ENCODE measurements around the gene KLF5.
"Not testable (repeated sequence)": the region's sequence is repeated elsewhere in the genome, so short reads cannot be mapped to it uniquely, and the experiment has no call there.

Gene KLF5

DNA sequence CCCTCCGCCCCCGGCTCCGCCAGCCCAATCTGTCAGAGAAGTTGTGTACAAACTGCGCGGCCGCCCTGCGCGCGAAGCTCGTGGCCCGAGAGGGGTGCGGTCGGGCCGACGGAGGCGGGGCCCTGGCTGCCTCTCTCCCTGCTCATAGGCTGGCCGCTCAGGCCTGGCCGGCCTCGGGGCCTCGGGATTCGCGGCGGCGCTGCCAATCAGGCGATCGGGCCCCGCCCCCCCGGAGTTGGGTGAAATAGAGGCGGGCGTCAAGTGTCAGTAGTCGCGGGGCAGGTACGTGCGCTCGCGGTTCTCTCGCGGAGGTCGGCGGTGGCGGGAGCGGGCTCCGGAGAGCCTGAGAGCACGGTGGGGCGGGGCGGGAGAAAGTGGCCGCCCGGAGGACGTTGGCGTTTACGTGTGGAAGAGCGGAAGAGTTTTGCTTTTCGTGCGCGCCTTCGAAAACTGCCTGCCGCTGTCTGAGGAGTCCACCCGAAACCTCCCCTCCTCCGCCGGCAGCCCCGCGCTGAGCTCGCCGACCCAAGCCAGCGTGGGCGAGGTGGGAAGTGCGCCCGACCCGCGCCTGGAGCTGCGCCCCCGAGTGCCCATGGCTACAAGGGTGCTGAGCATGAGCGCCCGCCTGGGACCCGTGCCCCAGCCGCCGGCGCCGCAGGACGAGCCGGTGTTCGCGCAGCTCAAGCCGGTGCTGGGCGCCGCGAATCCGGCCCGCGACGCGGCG is at the start of gene KLF5:
Gene KLF5 (plus strand): TSS at position 270 of the 724 bp plus-strand sequence. CDS start 323 bp downstream, at position 593.
- DNase-seq (ENCODE audit: low read depth), result peak; percentile 94

DNA sequence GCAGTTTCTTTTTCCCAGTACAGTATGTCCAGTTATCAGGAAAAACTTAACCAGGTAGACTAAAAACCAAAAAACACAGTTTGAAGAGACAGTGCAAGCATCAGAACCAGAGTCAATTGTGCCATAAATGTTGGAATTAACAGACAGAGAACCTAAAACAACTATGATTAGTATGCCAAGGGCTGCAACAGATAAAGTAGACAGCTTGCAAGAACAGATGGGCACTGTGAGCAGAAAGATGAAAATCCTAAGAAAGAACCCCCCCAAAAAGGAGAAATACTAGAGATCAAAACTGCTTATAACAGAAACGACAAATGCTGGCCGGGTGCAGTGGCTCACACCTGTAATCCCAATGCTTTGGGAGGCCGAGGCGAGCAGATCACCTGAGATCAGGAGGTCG is 47.1 kb upstream of the KLF5 start:
- DNase-seq (ENCODE audit: low read depth), result no peak

DNA sequence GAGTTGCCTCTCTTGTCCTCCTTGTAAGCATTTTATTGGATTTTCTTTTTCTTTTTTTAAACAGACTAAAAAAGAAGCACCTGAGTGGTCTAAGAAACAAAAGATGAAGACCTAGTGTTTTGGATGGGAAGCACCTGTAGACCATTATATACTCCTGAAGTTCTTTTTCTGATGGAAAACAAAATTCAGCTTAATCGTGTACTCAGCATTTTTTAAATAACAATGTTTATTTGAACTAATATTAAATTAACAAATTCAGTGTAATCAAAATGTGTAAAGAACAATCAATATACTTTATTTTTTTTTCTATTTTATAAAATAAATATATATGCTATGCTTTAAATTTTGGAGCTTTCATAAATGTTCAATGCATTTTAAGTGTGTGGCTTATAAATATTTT is 43.0 kb upstream of the KLF5 start:
- DNase-seq (ENCODE audit: low read depth), result no peak

DNA sequence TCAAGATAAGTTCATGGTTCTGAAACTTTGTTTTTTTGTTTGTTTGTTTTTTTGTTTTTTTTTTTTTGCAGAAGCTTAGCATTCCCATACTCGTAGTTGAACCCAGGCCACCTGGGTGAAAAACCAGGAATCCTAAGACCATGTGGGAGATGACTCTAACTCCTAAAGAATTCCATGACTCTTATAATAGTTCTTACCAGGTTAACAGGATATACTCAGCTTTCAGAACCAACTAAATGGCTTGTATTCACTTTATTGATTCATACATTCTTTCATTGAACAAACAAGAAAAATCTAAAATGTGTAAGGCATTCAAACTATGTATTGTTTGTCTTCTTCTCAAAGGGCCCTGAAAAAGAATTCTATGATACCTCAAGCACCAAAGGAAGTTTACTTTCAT is 40.5 kb upstream of the KLF5 start:
- DNase-seq (ENCODE audit: low read depth), result no peak

DNA sequence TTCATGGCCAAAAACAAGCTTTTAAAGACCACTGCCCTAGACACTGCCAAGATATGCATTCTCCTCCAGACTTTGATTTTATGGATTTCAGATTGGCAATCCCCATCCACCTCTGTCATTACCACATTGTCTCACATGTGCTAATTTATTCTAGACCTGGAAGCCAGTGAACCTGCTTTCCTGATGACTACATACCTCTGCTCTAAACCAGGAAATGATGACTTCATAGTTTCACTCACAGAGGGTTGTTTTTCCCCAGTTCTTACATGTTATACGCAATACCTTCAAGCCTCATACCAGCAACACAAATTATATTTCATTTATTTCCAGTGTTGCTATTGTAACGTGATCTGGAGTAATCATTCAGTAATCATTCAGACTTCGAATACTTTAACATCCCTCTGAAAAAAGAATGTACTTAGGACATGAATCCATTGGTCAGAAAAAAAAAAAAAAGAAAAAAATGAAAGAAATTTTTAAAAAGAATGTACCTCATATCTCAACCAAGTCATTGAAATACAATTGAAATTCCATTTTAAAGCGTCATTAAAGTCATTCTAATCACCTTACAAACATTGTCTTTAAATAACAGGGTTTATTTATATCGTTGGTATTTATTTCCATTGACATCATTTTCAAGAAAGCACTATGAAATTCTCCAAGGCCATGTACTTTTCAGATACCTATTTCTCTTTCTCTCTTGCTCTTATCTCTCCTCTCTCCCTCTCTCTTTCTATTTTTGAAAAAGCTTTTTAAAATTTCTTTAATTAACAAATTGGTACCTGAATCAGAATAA is 33.4 kb upstream of the KLF5 start:
- no peak for DNase-seq (ENCODE audit: low read depth)

DNA sequence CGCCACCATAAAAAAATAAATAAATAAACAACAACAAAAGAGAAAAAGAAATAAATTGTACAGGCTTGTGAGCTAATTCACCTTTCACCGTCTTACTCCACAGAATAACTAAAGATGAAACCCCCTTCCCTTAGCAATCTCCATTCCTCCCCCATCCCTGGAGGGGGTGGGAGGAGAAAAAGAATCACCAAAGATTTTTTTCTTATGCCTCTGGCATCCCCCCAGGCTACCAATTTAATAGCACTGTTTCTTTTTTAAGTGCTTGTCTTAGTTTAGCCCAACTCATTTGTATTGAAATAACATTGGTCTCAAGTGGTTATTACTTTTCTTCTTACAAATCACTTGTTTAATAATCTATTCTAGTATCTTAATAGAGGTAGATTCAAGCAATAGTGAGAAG is 23.9 kb upstream of the KLF5 start:
- DNase-seq (ENCODE audit: low read depth), result no peak

DNA sequence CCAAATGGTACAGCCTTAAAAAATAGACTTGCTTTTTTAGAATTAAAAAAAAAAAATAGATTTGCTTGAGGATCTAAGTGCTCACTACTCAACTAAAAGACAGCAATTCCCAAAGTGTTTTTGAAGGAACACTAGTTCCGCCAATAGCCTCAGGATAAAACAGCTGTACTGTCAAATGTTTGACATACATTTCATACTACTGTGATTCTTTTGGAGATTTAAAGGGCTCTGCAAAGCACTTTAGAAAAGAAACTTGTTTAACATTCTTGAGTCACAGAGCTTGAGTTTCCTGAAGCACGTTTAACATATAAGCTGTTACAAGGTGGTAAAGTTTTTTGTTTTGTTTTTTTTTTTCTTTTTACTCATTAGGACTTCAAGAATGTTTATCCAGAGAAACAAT is 23.1 kb upstream of the KLF5 start:
- no peak for DNase-seq (ENCODE audit: low read depth)

DNA sequence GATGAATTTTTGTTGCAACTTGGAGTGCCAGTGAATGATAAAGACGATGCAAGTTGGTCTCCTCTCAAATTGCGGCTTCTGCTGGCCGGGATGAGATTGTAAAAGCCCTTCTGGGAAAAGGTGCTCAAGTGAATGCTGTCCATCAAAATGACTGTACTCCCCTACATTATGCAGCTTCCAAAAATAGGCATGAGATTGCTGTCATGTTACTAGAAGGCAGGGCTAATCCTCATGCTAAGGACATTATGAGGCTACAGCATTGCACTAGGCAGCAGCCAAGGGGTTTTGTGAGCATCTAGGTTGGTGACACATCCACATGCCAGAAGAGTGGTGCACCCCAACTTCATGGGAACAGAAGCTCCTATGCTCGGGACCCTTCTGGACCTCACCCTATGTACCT is 22.2 kb upstream of the KLF5 start:
- no peak for DNase-seq (ENCODE audit: low read depth)

DNA sequence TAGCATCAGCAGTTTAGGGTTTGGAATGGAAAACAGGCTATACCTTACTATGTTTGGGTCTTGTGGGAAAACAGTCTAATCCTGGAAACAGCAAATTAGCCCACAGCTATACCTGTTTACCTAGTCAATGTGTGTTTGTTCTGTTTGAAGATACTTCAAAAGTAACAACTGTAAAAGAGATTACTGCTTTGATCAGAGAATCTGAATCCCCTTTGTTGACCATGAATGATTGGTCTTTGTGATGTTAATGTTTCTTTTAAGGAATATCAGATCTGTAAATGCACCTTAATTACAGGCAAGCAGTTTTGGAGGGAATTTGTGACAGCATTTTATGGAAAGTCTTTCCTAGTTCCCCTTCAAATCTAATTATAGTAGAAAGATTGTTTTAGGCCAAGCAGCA is 20.7 kb upstream of the KLF5 start:
- DNase-seq (ENCODE audit: low read depth), result no peak

DNA sequence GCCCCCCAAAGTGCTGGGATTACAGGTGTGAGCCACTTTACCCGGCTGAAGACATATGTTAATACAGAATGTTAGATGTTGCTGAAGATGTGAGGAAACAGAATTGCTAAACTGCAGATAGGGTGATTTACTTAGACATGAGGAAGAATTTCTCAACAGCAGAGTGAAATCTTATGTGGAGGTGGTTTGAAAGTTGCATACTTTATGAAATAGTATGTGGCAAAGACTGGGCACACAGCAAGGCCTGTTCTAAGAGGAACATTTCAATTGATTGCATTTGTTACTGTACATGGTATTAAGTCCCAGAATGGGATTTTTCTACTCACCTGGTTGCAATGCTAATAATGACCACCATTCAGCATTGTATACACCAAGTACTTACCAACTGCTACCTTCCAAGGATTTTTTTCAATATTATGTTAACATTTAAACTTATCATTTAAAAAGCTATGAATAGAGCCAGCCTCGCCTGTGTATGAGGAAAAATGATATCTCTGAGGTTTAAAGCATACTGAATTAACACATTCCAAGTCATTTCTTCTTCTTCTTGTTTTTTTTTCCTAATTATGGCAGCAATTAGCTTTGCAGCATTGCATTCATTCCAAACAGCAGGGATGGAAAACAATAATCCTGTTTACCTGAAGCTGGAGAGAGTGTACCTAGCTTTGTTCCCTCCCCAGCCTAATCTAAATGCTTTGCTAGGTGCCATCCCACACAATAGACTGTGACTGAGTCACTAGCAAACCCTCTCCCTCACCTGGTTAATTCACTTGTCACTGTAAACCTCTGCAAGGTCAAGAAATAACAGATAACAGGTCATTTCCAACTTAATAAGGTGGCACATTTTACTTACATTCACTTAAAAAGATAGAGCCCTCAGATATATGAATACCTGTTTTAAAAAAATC is 19.4 kb upstream of the KLF5 start:
- no peak for DNase-seq (ENCODE audit: low read depth)

DNA sequence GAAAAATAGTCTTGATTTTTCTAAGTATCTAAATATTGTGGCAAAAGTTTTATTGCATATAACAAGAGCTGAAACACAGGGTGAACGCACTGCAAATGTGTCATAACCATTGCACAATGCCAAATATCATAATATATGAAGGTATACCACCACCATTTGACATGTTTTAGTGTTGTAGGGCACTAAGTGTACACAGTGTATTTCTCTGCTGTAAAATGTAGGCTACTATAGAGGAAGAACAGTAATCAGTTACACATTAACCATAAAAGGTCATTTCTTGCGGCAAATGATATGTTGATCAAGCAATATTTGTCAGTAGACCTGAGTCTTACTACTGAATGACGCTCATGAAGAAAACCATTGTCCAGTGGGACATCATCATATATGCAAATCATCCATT is 18.3 kb upstream of the KLF5 start:
- no peak for DNase-seq (ENCODE audit: low read depth)

DNA sequence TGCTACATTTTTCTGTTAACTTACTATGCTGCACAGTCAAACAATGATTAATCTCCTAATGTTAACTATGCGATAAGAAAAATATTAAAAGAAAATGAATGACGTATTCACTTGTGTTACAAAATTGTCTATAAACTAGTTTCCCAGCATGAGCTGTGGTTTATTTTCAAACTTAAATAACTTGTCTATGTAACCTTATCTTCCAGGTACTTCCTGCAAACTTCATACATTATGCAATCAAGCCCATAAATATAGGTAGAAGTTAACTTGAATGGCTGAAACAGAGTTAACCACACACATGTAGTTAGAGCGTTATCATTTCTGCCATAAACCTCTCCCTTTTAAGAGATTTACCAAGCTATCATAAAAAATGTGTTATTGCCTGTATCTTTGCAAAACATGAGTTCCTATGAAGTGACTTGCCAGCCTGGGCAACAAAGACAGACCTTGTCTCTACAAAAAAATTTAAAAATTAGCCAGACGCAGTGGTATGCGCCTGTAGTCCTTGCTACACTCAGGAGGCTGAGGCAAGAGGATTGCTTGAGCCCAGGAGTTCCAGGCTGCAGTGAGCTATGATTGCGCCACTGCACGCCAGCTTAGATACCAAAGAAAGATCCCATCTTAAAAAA is 17.7 kb upstream of the KLF5 start:
- DNase-seq (ENCODE audit: low read depth), result no peak

DNA sequence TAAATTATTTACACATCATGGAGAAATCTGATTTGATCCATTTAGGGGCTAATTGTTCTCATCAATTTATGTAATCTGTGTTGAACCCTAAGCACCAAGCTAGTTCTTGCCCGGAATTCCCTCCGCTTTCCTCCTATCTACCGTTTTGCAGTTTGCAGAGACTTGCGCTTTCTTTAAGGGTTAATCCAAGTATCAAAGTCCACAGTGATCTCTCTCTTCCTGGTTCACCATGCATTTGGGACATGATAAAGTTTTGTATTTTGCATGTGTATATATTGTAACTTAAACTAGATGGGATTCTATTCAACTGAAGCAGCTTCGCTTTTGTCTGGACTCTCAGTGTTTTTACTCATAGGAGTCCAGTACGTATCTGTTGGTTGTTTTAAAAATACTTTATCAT is 13.8 kb upstream of the KLF5 start:
- no peak for DNase-seq (ENCODE audit: low read depth)

DNA sequence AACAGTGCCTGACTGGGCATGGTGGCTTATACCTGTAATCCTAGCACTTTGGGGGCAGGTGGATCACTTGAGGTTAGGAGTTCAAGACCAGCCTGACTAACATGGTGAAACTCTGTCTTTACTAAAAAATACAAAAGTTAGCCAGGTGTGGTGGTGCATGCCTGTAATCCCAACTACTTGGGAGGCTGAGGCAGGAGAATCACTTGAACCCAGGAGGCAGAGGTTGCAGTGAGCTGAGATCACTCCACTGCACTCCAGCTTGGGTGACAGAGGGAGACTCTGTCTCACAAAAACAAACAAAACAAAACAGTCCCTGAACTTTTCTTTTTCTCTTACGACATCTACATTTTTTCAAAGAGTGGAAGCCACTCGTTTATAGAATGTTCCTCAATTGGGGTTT is 10.2 kb upstream of the KLF5 start:
- DNase-seq (ENCODE audit: low read depth), result not testable (repeated sequence)

DNA sequence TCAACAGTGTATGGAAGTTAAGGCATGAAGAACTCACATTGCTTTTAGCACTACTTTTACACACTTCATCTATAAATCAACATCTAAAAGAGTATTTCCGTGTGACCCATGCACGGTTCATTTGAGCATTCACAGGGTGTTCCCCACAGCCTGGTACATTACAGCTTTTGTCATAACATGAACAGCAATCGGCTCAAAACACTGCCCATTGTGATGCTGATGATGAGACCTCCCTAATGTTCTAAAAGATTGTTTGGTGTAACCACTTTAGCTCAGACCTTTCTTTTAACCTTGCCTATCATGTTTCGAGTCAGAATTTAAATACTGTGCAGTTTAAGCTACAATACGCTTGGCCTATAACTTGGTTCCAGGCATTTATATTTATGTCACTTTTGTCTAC is 4.1 kb upstream of the KLF5 start:
- DNase-seq (ENCODE audit: low read depth), result no peak

DNA sequence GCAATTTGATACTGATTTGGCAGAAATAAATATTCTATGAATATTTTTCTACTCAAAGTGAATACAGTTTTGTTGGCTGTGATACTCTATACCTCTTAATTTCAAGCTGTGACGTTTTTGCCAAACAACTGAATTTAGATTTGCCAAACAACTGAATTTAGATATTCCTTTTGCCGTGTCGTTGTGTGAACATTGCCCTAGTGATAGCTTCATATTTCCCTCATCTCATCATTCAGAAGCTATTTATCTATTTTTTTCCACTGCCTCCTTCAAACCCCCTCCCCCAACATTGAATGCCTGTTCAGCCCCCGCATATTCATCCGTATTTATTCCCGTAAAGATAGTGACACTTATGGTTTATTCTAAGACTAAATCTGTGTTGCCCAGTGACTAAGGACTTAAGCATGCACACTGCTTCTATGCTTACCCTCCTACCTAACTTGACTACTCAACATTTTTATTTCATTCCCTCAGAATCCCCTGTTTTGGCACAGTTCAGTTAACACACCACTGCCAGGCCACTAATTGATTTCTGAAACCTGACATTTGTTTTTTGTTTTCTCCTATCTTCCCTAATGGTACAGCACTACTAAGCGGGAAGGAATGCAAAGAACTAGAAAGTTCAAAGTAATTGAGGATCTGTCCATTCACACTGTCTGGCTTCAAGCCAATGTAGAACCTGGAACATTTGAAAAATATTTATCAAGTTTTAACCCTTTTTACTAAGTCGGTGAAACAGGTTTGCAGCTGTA is 2.8 kb upstream of the KLF5 start:
- no peak for DNase-seq (ENCODE audit: low read depth)

DNA sequence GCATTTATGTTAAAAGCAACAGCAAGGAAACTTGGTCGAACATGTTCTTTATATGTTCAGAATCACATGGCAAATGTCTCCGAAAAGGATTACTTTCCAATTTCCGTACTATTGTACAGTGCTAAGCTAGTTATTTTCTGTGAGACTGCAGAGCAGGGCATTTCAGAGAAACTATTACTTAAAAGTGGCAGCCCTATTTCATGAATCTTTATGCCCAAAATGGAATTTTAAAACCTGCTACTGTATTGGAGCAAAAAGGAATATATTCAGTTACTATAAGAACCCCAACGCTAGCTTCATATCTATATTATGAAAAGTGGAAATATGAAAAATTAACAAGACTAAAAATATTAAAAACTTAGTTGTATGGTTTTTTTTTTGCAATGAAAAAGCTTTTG is 2.2 kb upstream of the KLF5 start:
- DNase-seq (ENCODE audit: low read depth), result no peak

DNA sequence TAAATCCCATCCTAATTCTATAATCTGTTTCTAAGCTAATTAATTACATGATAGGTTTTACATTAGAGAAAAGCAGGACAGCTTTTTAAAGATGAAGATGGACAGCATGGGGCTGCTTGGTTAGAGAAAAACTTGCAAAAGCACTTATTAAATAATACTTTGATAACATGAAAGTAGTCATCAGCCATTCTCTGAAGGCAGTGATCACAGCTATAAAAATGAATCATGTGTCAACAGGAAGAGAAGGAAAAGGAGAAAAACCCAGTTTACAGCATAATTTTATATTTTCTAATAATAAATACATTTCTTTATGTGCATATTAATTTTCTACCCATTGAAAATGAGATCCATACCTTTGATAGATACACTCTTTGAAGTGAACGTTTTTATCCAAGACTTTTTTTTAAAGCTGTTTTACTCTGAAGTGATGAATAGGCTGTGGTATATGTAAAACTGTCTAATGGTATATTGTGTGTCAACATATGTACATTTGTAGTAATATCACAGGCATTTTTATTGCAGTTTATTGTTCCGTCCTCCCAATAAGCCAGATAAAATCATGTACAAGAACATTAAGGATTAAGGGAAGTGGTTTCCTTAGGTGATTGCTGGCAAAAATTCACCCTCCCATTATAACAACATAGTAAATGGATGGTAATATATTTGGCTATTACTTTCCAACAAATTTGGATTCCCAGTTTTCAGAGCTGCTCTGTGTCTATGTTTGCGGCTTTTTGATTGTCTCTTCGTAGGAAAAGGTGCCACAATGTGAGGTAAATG is 1.3 kb upstream of the KLF5 start:
- DNase-seq (ENCODE audit: low read depth), result no peak

DNA sequence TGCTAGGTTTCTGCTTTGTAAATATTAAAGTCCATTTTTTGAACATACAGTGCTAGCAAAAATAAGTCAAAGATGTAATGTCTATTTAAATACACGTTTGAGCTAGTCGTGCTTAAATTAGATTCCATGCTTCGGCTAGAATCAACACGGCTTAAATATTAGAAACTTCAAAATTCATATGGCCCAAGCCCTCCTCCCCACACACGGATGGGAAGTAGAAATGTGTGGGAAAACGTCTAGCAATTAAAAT is 816 bp upstream of the KLF5 start:
- DNase-seq (ENCODE audit: low read depth), result no peak

DNA sequence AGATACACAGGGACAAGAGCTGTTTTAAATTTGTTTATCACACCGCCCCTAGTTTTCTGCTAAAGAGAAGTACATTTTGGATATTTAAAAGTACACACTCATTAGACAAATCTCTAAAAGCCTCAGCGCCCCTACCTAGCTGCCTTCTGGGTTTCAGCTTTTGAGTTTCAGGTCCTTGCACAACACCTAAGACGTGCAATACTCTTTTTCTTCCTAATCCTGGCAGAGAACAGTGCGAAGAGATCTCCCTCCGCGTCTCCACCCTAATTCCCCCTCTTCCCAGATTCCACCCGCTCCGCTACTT is 421 bp upstream of the KLF5 start:
- no peak for DNase-seq (ENCODE audit: low read depth)

Data from stimulated activated CD8-positive, alpha-beta memory T cell treated with anti-CD3 and anti-CD28 coated beads, Interleukin-12 subunit alpha, Interleukin-12 subunit beta, amount 100 ng/mL, for 1 hour (primary cell).